PC-3 (cell line): Measurements from ENCODE around the gene ARR3. TPM values are rescaled to one million over a fixed set of nuclear protein-coding genes. Genes with fewer than 3 reads are reported as not detected.
"Not testable (repeated sequence)": the region's sequence is repeated elsewhere in the genome, so short reads cannot be mapped to it uniquely, and the experiment has no call there.

Experiments used
- ATAC-seq: fragments of 200-7000 bp; cut with Tn5 transposase; 2 replicates; pipeline ENCODE4 v1.9.1; 2020; ENCODE audit warnings: mild to moderate bottlenecking, moderate library complexity
- BruUV-seq: library from RNA; stranded (reverse); fragments of 400-500 nt; replicated peaks from 2 replicates; lab custom pipeline; 2021; lab: Mats Ljungman, UMichigan
- CTCF ChIA-PET: fragments of 300-600 bp; sonication (Branson Sonifier 250); formaldehyde crosslinking; loops from one replicate; lab custom pipeline; 2022; ENCODE audit warnings: antibody characterized with exemption; lab: Charles Lee
- POLR2A ChIA-PET: fragments of 300-600 bp; sonication (Branson Sonifier 250); formaldehyde crosslinking; loops from one replicate; lab custom pipeline; 2022; ENCODE audit warnings: antibody characterized with exemption; ENCODE audit not compliant: unreplicated experiment; lab: Charles Lee
- DNase-seq: peaks from one replicate; pipeline ENCODE4 v3.0.0-alpha.2; 2015
- H2AFZ ChIP-seq: fragments of 300-600 bp; sonication (generic); 2 replicates; pipeline ENCODE4 v1.6.0; 2016; ENCODE audit warnings: antibody characterized with exemption, low read length
- H3F3A ChIP-seq: fragments of 300-600 bp; sonication (generic); one replicate; pipeline ENCODE4 v1.6.0; 2017; ENCODE audit warnings: antibody characterized with exemption, low read length, control low read depth, mild to moderate bottlenecking; ENCODE audit not compliant: unreplicated experiment
- H3K27ac ChIP-seq: fragments of 300-600 bp; sonication (generic); 2 replicates; pipeline ENCODE4 v1.5.1; 2016; ENCODE audit warnings: mild to moderate bottlenecking, low read length
- H3K27me3 ChIP-seq: fragments of 300-600 bp; sonication (generic); 2 replicates; pipeline ENCODE4 v1.6.1; 2016; ENCODE audit warnings: low read length, mixed read lengths
- H3K36me3 ChIP-seq: fragments of 300-600 bp; sonication (generic); 2 replicates; pipeline ENCODE4 v1.6.1; 2016; ENCODE audit warnings: low read depth, mixed run types, low read length, mixed read lengths
- H3K4me1 ChIP-seq: fragments of 300-600 bp; sonication (generic); 2 replicates; pipeline ENCODE4 v1.5.1; 2016; ENCODE audit warnings: low read length; ENCODE audit not compliant: insufficient read depth
- H3K4me2 ChIP-seq: fragments of 300-600 bp; sonication (generic); 2 replicates; pipeline ENCODE4 v1.6.0; 2016; ENCODE audit warnings: low read length
- H3K4me3 ChIP-seq: fragments of 300-600 bp; sonication (generic); 2 replicates; pipeline ENCODE4 v1.5.1; 2016; ENCODE audit warnings: mild to moderate bottlenecking, low read length, mixed read lengths
- H3K79me2 ChIP-seq: fragments of 300-600 bp; sonication (generic); 2 replicates; pipeline ENCODE4 v1.6.1; 2017; ENCODE audit warnings: low read length, mixed read lengths
- H3K9ac ChIP-seq: fragments of 300-600 bp; sonication (generic); 2 replicates; pipeline ENCODE4 v1.6.0; 2016; ENCODE audit warnings: mild to moderate bottlenecking, low read length
- H3K9me2 ChIP-seq: fragments of 300-600 bp; sonication (generic); replicated peaks from 2 replicates; pipeline ENCODE4 v1.6.1; 2016; ENCODE audit warnings: mixed run types, low read length, mixed read lengths
- H3K9me3 ChIP-seq: fragments of 300-600 bp; sonication (generic); 2 replicates; pipeline ENCODE4 v1.6.1; 2016; ENCODE audit warnings: low read length, mixed read lengths
- H4K20me1 ChIP-seq: fragments of 300-600 bp; sonication (generic); 2 replicates; pipeline ENCODE4 v1.6.1; 2016; ENCODE audit warnings: low read length, mixed read lengths
- EZH2 ChIP-seq: fragments of 300-600 bp; sonication (generic); IDR thresholded peaks from one replicate; pipeline ENCODE4 v1.6.1; 2017; ENCODE audit warnings: antibody characterized with exemption, mild to moderate bottlenecking, low read length; ENCODE audit not compliant: unreplicated experiment
- EZH2phosphoT487 ChIP-seq: fragments of 300-600 bp; sonication (generic); IDR thresholded peaks from 2 replicates; pipeline ENCODE4 v1.6.1; 2018; ENCODE audit warnings: mild to moderate bottlenecking, antibody characterized with exemption, low read length, borderline replicate concordance
- intact Hi-C: fragments of 100-400 bp; cut with micrococcal nuclease; formaldehyde crosslinking; loops from 2 replicates; pipeline ENCODE4 v1.9.0; 2023
- total RNA-seq: library from RNA; depleted of rRNA; stranded (reverse); fragments of >200 nt; gene quantifications from 2 replicates; pipeline ENCODE4 v1.2.3, GENCODE V29; 2014
- TF ChIP-seq, protein P1 (sequence below): fragments of 300-600 bp; sonication (generic); conservative IDR thresholded peaks from 2 replicates; pipeline ENCODE4 v1.5.1; 2017; ENCODE audit warnings: antibody characterized with exemption, low read depth, mild to moderate bottlenecking, low read length

The ARR3 gene
- total RNA-seq, 1 experiment from 2014 or later, result not detected

DNA sequence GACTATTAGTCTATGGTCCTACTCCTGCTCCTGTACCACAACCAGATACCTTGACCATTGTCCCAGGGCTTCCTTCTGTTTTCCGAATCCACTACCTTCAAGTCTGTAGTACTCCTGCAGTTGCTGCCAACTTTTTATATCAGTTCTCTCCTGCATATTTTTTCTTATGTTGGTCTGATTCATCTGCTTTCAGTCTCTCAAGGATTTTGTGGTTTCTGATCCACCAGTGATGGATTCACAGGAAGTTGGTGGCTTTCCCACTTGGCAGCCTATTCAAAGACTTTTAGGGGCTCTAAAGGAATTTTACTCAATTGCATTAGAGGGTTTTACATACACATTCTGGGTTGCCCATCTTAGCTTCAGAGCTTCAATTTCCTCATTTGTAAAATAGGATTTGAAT, 45.4 kb downstream of the ARR3 start:
- no peak overlapping the region for H3K4me2 ChIP-seq
- H4K20me1 ChIP-seq, result 0 out of 2 replicates have a peak, but pooled peaks cover 7% of the 10 kb centered on the region
- BruUV-seq, result no TSS peak
- ATAC-seq (no peak), DNase-seq (peak; percentile 3)
- ChIA-PET CTCF (no interaction called here), POLR2A (no interaction called here)
- H3F3A ChIP-seq, result no peaks in the 10 kb centered on the region
- no peaks in the 10 kb centered on the region for H3K4me1 ChIP-seq
- H3K36me3 ChIP-seq, result peaks cover 23% of the 10 kb centered on the region
- no peak overlapping the region for H3K4me3 ChIP-seq
- no peak overlapping the region for H3K9ac ChIP-seq
- no peaks in the 10 kb centered on the region for H3K27me3 ChIP-seq
- H3K9me2 ChIP-seq, result no peaks in the 10 kb centered on the region
- TF ChIP-seq, protein P1, sequence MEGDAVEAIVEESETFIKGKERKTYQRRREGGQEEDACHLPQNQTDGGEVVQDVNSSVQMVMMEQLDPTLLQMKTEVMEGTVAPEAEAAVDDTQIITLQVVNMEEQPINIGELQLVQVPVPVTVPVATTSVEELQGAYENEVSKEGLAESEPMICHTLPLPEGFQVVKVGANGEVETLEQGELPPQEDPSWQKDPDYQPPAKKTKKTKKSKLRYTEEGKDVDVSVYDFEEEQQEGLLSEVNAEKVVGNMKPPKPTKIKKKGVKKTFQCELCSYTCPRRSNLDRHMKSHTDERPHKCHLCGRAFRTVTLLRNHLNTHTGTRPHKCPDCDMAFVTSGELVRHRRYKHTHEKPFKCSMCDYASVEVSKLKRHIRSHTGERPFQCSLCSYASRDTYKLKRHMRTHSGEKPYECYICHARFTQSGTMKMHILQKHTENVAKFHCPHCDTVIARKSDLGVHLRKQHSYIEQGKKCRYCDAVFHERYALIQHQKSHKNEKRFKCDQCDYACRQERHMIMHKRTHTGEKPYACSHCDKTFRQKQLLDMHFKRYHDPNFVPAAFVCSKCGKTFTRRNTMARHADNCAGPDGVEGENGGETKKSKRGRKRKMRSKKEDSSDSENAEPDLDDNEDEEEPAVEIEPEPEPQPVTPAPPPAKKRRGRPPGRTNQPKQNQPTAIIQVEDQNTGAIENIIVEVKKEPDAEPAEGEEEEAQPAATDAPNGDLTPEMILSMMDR, result no peak
- no peak for TF ChIP-seq EZH2phosphoT487
- no peak for TF ChIP-seq EZH2
- peaks cover 46% of the 10 kb centered on the region for H3K79me2 ChIP-seq
- no peak overlapping the region for H2AFZ ChIP-seq
- intact Hi-C loops, result no loop called here
- no peak overlapping the region for H3K27ac ChIP-seq
- H3K9me3 ChIP-seq, result no peaks in the 10 kb centered on the region

DNA sequence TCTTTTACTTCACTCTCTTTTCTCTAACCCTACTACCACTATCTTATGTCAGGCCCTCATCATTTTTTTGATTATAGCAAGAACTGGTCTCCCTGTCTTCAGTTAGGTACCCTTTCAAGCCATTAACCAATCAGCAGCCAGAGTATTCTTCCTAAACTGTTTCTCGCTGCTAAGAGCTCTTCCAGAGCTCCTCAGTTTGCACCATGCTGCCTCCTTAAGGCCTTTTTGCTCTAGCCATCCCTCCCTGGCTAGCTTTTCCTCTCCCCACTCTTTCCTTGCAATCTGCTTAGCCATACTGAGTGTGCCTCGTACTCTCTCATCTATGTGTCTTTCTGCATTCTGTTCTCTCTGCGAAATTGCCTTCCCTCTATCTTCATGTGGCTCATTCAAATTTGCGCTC, 54.6 kb downstream of the ARR3 start:
- Histone ChIP-seq H2AFZ (no peak overlapping the region), H3K27ac (no peak overlapping the region), H3K9ac (no peak overlapping the region), H3K9me3 (no peaks in the 10 kb centered on the region), H3K27me3 (no peaks in the 10 kb centered on the region), H3K4me2 (no peak overlapping the region), H3K9me2 (no peaks in the 10 kb centered on the region), H3K4me3 (no peak overlapping the region), H3K36me3 (peaks cover 5% of the 10 kb centered on the region), H3F3A (no peaks in the 10 kb centered on the region), H3K79me2 (0 out of 2 replicates have a peak, but pooled peaks cover 6% of the 10 kb centered on the region), H4K20me1 (0 out of 2 replicates have a peak, but pooled peaks cover 4% of the 10 kb centered on the region), H3K4me1 (no peaks in the 10 kb centered on the region)
- DNase-seq (no peak), ATAC-seq (no peak)
- BruUV-seq, result no TSS peak
- intact Hi-C loops, result no loop called here
- CTCF ChIA-PET, result no interaction called here
- TF ChIP-seq EZH2phosphoT487 (no peak), EZH2 (no peak)
- TF ChIP-seq, protein P1, result no peak
- POLR2A ChIA-PET, result no interaction called here

DNA sequence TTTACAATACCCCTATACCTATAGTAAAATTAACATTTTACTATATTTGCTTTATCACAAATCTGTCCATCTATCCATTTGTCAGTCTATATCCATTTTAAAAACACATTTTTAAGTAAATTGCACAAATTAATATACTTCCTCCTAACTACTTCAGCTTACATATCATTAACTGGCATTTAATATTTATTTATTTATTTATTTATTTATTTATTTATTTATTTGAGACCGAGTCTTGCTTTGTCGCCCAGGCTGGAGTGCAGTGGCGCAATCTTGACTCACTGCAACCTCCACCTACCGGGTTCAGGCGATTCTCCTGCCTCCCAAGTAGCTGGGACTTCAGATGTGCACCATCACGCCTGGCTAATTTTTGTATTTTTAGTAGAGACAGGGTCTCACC, 55.5 kb downstream of the ARR3 start:
- H3K36me3 ChIP-seq, H3K4me1 ChIP-seq, H3K27ac ChIP-seq, H3K27me3 ChIP-seq, H4K20me1 ChIP-seq, H3F3A ChIP-seq, H3K9me3 ChIP-seq, intact Hi-C loops, H2AFZ ChIP-seq, DNase-seq, ATAC-seq, BruUV-seq, H3K9me2 ChIP-seq, H3K9ac ChIP-seq, H3K4me3 ChIP-seq, H3K79me2 ChIP-seq, H3K4me2 ChIP-seq, CTCF ChIA-PET: not testable (repeated sequence)
- POLR2A ChIA-PET, result interaction anchor here (0.7 kb wide), 1 partner anchor 230 kb away, joined by 5 read pairs; no protein-coding TSS in a partner anchor
